ENCODE data around the gene FOXJ3.

DNA sequence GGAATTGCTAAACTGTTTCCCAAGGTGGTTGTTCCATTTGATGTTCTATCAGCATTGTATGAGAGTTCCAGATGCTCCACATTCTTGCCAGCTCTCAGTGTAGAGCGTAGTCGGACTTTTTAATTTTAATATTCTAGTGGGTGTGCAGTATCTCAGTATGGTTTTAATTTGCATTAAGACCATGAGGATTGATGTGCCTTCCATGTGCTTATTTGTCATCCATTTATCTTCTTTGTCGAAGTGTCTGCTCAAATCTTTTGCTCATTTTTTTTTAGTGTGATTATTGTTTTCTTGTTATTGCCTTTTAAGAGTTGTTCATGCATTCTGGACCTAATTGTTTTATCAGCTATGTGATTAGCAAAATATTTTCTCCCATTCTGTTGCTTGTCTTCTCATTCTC, 195.6 kb downstream of the FOXJ3 start:
- TF ChIP-seq, protein P1, sequence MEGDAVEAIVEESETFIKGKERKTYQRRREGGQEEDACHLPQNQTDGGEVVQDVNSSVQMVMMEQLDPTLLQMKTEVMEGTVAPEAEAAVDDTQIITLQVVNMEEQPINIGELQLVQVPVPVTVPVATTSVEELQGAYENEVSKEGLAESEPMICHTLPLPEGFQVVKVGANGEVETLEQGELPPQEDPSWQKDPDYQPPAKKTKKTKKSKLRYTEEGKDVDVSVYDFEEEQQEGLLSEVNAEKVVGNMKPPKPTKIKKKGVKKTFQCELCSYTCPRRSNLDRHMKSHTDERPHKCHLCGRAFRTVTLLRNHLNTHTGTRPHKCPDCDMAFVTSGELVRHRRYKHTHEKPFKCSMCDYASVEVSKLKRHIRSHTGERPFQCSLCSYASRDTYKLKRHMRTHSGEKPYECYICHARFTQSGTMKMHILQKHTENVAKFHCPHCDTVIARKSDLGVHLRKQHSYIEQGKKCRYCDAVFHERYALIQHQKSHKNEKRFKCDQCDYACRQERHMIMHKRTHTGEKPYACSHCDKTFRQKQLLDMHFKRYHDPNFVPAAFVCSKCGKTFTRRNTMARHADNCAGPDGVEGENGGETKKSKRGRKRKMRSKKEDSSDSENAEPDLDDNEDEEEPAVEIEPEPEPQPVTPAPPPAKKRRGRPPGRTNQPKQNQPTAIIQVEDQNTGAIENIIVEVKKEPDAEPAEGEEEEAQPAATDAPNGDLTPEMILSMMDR (IDR thresholded peaks at IDR 0.05), result no peak
- no peak for TF ChIP-seq POLR2A (IDR thresholded peaks at IDR 0.05)
- TF ChIP-seq EP300 (IDR thresholded peaks at IDR 0.05), result no peak
